Stimulated activated CD4-positive, alpha-beta T cell treated with anti-CD3 and anti-CD28 coated beads, Interleukin-15, amount 100 ng/mL, for 48 hours (primary cell): ENCODE results near the gene TEX29.

ENCODE experiments used
- DNase-seq, 2 donors: peaks; one replicate each; pipeline ENCODE4 v3.0.0-alpha.2; 2020; ENCODE audit warnings: low read depth in 2 of 2

Gene TEX29

GRCh38 chr13:111393221-111393790 lies 72.9 kb downstream of the TEX29 start:
- no peak for DNase-seq
